ENCODE data around the gene NOS1AP.

The NOS1AP gene

DNA sequence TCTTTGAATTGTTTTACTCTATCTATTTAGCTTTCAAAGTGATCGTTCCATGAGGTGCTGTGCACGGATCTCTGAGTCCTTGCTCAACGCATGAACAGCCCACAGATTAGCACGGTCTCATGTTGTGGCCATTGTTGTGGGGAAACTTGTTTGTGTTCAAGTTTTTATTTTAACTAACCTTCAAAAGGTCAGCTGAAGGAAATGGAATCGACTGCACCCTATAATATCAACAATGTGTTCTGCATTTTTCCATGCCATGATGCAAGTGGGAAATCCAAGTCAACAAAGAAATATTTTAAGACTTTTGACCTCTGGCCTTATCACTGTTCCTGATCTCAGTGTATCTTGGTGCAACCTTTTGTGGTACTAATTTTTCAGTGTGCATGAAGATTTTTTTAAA lies 336.3 kb downstream of the NOS1AP start:
- TF ChIP-seq SIN3A (IDR thresholded peaks at IDR 0.05; ENCODE audit: borderline replicate concordance, insufficient read depth, low read length) (no peak), TAF1 (IDR thresholded peaks at IDR 0.05; ENCODE audit: borderline replicate concordance, insufficient read depth, low read length) (no peak), FOXP2 (optimal IDR thresholded peaks at IDR 0.05; ENCODE audit: borderline replicate concordance, extremely low read depth, extremely low read length, insufficient read depth) (no peak), POLR2AphosphoS5 (IDR thresholded peaks at IDR 0.05; ENCODE audit: low read depth, low read length) (no peak)
- TF ChIP-seq, protein P1, sequence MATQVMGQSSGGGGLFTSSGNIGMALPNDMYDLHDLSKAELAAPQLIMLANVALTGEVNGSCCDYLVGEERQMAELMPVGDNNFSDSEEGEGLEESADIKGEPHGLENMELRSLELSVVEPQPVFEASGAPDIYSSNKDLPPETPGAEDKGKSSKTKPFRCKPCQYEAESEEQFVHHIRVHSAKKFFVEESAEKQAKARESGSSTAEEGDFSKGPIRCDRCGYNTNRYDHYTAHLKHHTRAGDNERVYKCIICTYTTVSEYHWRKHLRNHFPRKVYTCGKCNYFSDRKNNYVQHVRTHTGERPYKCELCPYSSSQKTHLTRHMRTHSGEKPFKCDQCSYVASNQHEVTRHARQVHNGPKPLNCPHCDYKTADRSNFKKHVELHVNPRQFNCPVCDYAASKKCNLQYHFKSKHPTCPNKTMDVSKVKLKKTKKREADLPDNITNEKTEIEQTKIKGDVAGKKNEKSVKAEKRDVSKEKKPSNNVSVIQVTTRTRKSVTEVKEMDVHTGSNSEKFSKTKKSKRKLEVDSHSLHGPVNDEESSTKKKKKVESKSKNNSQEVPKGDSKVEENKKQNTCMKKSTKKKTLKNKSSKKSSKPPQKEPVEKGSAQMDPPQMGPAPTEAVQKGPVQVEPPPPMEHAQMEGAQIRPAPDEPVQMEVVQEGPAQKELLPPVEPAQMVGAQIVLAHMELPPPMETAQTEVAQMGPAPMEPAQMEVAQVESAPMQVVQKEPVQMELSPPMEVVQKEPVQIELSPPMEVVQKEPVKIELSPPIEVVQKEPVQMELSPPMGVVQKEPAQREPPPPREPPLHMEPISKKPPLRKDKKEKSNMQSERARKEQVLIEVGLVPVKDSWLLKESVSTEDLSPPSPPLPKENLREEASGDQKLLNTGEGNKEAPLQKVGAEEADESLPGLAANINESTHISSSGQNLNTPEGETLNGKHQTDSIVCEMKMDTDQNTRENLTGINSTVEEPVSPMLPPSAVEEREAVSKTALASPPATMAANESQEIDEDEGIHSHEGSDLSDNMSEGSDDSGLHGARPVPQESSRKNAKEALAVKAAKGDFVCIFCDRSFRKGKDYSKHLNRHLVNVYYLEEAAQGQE (IDR thresholded peaks at IDR 0.05; ENCODE audit: insufficient read depth in 1 of 2, low read depth in 2 of 2, low read length in 2 of 2) = no peak

DNA sequence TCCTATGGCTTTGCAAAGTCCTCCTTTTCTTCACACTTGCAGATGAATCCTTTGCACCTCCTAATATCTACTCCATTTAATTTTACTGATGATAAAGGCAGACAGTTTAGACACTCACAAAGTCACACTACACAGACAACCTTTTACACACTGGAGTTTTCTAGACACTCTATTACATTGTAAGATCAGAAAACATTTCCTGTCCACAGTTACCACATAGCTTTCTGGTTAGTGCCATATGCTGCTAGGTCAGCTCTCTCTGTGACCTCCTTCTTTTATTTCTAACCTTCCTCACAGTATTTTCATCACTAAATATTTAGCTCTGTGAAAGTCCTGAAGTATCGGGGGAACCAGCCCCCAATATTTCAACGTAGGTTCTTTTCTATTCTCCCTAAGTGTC lies 337.3 kb downstream of the NOS1AP start:
- TF ChIP-seq, protein P1 (IDR thresholded peaks at IDR 0.05; ENCODE audit: insufficient read depth in 1 of 2, low read depth in 2 of 2, low read length in 2 of 2) = no peak
- TF ChIP-seq TAF1 (IDR thresholded peaks at IDR 0.05; ENCODE audit: borderline replicate concordance, insufficient read depth, low read length) (no peak), SIN3A (IDR thresholded peaks at IDR 0.05; ENCODE audit: borderline replicate concordance, insufficient read depth, low read length) (no peak), POLR2AphosphoS5 (IDR thresholded peaks at IDR 0.05; ENCODE audit: low read depth, low read length) (no peak), FOXP2 (optimal IDR thresholded peaks at IDR 0.05; ENCODE audit: borderline replicate concordance, extremely low read depth, extremely low read length, insufficient read depth) (no peak)

DNA sequence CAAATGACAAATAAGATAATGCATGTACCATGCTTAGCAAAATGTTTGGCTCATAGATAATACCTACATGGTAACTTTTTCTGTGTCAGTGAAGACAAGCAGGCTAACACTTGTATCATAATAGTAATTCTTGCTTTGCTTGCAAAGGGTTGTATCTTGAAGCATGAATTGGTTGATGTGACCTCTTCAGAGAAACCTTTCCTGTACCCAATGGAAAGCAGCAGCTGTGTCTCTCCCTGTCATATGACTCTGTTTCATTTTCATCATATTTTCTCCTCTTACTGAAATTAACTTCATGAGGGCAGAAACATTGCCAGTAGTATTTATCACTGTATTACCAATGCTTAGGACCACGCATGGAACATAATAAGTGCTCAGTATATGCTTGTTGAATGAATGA lies 338.0 kb downstream of the NOS1AP start:
- TF ChIP-seq SIN3A (IDR thresholded peaks at IDR 0.05; ENCODE audit: borderline replicate concordance, insufficient read depth, low read length) (no peak), TAF1 (IDR thresholded peaks at IDR 0.05; ENCODE audit: borderline replicate concordance, insufficient read depth, low read length) (no peak), FOXP2 (optimal IDR thresholded peaks at IDR 0.05; ENCODE audit: borderline replicate concordance, extremely low read depth, extremely low read length, insufficient read depth) (no peak), POLR2AphosphoS5 (IDR thresholded peaks at IDR 0.05; ENCODE audit: low read depth, low read length) (no peak)
- TF ChIP-seq, protein P1 (IDR thresholded peaks at IDR 0.05; ENCODE audit: insufficient read depth in 1 of 2, low read depth in 2 of 2, low read length in 2 of 2) = no peak

DNA sequence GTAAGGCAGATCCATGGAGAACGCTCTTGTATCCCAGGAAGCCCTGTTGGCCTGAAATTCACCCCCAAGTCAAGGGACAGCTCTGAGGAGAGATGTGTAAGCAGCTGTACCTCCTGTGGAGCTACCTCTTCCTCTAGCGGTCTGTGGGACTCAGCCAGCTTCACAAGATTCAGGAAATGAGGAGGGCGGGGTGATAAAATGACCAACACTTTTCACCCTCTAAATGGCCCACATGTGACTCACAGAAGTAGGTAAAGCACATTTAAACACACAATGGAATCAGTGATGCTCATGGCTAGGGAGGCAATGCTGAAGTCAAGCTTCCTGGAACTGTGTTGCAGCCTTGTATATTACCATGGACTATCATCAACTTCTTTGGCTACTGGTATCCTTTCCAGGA lies 342.5 kb downstream of the NOS1AP start, which contains the start of gene SH2D1B:
Gene SH2D1B, minus strand, starts transcription at position 135 of the 400 bp plus-strand sequence. Its CDS starts 120 bp downstream, at position 15.
- TF ChIP-seq POLR2AphosphoS5 (IDR thresholded peaks at IDR 0.05; ENCODE audit: low read depth, low read length) (no peak), FOXP2 (optimal IDR thresholded peaks at IDR 0.05; ENCODE audit: borderline replicate concordance, extremely low read depth, extremely low read length, insufficient read depth) (no peak), SIN3A (IDR thresholded peaks at IDR 0.05; ENCODE audit: borderline replicate concordance, insufficient read depth, low read length) (no peak), TAF1 (IDR thresholded peaks at IDR 0.05; ENCODE audit: borderline replicate concordance, insufficient read depth, low read length) (no peak)
- TF ChIP-seq, protein P1 (IDR thresholded peaks at IDR 0.05; ENCODE audit: insufficient read depth in 1 of 2, low read depth in 2 of 2, low read length in 2 of 2) = no peak

DNA sequence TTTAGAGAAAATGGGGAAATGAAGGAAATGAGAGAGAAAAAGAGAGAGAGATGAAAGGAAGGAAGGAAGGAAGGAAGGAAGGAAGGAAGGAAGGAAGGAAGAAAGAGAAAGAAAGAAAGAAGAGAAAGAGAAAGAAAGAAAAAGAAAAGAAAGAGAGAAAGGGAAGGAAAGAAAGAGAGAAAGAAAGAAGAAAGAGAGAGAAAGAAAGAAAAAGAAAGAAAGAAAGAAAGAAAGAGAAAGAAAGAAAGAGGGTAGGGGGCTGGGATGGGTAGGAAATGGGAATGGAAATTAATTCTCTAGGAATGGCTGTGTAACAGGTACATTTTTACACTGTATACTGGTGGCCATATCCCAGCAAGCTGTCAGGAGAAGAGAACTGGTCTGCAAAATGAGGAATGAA lies 346.7 kb downstream of the NOS1AP start:
- TF ChIP-seq TAF1 (IDR thresholded peaks at IDR 0.05; ENCODE audit: borderline replicate concordance, insufficient read depth, low read length) (no peak), FOXP2 (optimal IDR thresholded peaks at IDR 0.05; ENCODE audit: borderline replicate concordance, extremely low read depth, extremely low read length, insufficient read depth) (no peak), POLR2AphosphoS5 (IDR thresholded peaks at IDR 0.05; ENCODE audit: low read depth, low read length) (no peak), SIN3A (IDR thresholded peaks at IDR 0.05; ENCODE audit: borderline replicate concordance, insufficient read depth, low read length) (no peak)
- TF ChIP-seq, protein P1 (IDR thresholded peaks at IDR 0.05; ENCODE audit: insufficient read depth in 1 of 2, low read depth in 2 of 2, low read length in 2 of 2) = no peak

Measured in PFSK-1 (cell line).